ENCODE results near the gene KRTAP10-3. TPM values are rescaled to one million over a fixed set of nuclear protein-coding genes. Genes with fewer than 3 reads are reported as not detected.

KRTAP10-3 gene
- total RNA-seq, 1 donor from 2014 or later, result not detected

GRCh38 chr21:44539991-44540666 is 18.5 kb downstream of the KRTAP10-3 start, which contains the start of gene KRTAP10-1:
Gene KRTAP10-1, minus strand, starts transcription at chr21:44540195. Its CDS starts 45 bp downstream, at chr21:44540150.
- no peak for DNase-seq (ENCODE audit: low spot score)
- Mint-ChIP-seq H3K4me3 (ENCODE audit: unreplicated experiment) (no peak within 1 kb of the TSS), H3K4me1 (ENCODE audit: low read depth) (no peaks in the 10 kb centered on the region), H3K27ac (ENCODE audit: unreplicated experiment) (no peak within 1 kb of the TSS), H3K9me3 (ENCODE audit: low read depth) (peaks cover 5% of the 10 kb centered on the region), H3K27me3 (ENCODE audit: low read depth) (peaks cover 8% of the 10 kb centered on the region), H3K36me3 (ENCODE audit: low read depth) (no peaks in the 10 kb centered on the region)
- no peak for TF ChIP-seq CTCF (IDR thresholded peaks at IDR 0.05)

- no peak for TF ChIP-seq CTCF (IDR thresholded peaks at IDR 0.05)
These were observed 19.5 kb downstream of the KRTAP10-3 start for GRCh38 chr21:44539046-44539445.

GRCh38 chr21:44537930-44538911 is 20.4 kb downstream of the KRTAP10-3 start:
- H3K4me1 Mint-ChIP-seq (ENCODE audit: low read depth), result no peaks in the 10 kb centered on the region
- no peaks in the 10 kb centered on the region for H3K36me3 Mint-ChIP-seq (ENCODE audit: low read depth)
- no peak overlapping the region for H3K4me3 Mint-ChIP-seq (ENCODE audit: unreplicated experiment)
- DNase-seq (ENCODE audit: low spot score), result no peak
- peaks cover 14% of the 10 kb centered on the region for H3K27me3 Mint-ChIP-seq (ENCODE audit: low read depth)
- H3K9me3 Mint-ChIP-seq (ENCODE audit: low read depth), result peaks cover 5% of the 10 kb centered on the region
- TF ChIP-seq CTCF (IDR thresholded peaks at IDR 0.05), result no peak
- no peak overlapping the region for H3K27ac Mint-ChIP-seq (ENCODE audit: unreplicated experiment)

More at GRCh38 chr21:44539046-44539445, 19.5 kb downstream of the KRTAP10-3 start:
- no peak overlapping the region for H3K4me3 Mint-ChIP-seq (ENCODE audit: unreplicated experiment)
- no peak for DNase-seq (ENCODE audit: low spot score)
- no peaks in the 10 kb centered on the region for H3K4me1 Mint-ChIP-seq (ENCODE audit: low read depth)
- no peak overlapping the region for H3K27ac Mint-ChIP-seq (ENCODE audit: unreplicated experiment)
- H3K9me3 Mint-ChIP-seq (ENCODE audit: low read depth), result peaks cover 5% of the 10 kb centered on the region
- H3K36me3 Mint-ChIP-seq (ENCODE audit: low read depth), result no peaks in the 10 kb centered on the region
- H3K27me3 Mint-ChIP-seq (ENCODE audit: low read depth), result peaks cover 14% of the 10 kb centered on the region

GRCh38 chr21:44535963-44536362 is 22.6 kb downstream of the KRTAP10-3 start:
- DNase-seq (ENCODE audit: low spot score), result peak; percentile 56
- Mint-ChIP-seq H3K4me1 (ENCODE audit: low read depth) (no peaks in the 10 kb centered on the region), H3K36me3 (ENCODE audit: low read depth) (no peaks in the 10 kb centered on the region), H3K27ac (ENCODE audit: unreplicated experiment) (no peak overlapping the region), H3K4me3 (ENCODE audit: unreplicated experiment) (no peak overlapping the region), H3K9me3 (ENCODE audit: low read depth) (peaks cover 5% of the 10 kb centered on the region), H3K27me3 (ENCODE audit: low read depth) (peaks cover 18% of the 10 kb centered on the region)
- TF ChIP-seq CTCF (IDR thresholded peaks at IDR 0.05), result no peak

GRCh38 chr21:44534688-44535087 is 23.9 kb downstream of the KRTAP10-3 start:
- Mint-ChIP-seq H3K27me3 (ENCODE audit: low read depth) (peaks cover 23% of the 10 kb centered on the region), H3K4me3 (ENCODE audit: unreplicated experiment) (no peak overlapping the region), H3K27ac (ENCODE audit: unreplicated experiment) (no peak overlapping the region), H3K9me3 (ENCODE audit: low read depth) (peaks cover 5% of the 10 kb centered on the region), H3K36me3 (ENCODE audit: low read depth) (no peaks in the 10 kb centered on the region), H3K4me1 (ENCODE audit: low read depth) (no peaks in the 10 kb centered on the region)
- TF ChIP-seq CTCF (IDR thresholded peaks at IDR 0.05), result no peak
- no peak for DNase-seq (ENCODE audit: low spot score)
